HG02678 (cell line): ENCODE measurements around the gene TASP1.
"Not testable (repeated sequence)": the region's sequence is repeated elsewhere in the genome, so short reads cannot be mapped to it uniquely, and the experiment has no call there.

Source experiments
- ATAC-seq: cut with Tn5 transposase; IDR thresholded peaks from one replicate; pipeline ENCODE4 v1.9.1; 2021; ENCODE audit warnings: mild to moderate bottlenecking, moderate library complexity; ENCODE audit not compliant: unreplicated experiment

The TASP1 gene

DNA sequence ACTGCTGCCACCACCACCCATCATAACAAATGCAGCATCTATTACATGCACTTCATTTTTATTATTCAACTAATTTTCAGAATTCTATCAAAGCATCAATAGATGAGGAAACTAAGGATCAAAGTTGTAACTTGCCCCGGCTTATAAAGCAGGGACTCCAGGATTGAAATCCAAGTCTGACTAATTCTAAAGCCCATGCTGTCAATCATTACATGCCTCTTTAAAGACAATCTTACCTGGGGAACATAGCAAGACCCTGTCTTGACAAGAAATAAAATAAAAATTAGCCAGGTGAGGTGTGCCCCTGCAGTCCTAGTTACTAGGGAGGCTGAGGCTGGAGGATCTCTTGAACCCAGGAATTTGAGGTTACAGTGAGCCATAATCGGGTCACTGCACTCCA lies 235.3 kb downstream of the TASP1 start:
- ATAC-seq, result no peak

DNA sequence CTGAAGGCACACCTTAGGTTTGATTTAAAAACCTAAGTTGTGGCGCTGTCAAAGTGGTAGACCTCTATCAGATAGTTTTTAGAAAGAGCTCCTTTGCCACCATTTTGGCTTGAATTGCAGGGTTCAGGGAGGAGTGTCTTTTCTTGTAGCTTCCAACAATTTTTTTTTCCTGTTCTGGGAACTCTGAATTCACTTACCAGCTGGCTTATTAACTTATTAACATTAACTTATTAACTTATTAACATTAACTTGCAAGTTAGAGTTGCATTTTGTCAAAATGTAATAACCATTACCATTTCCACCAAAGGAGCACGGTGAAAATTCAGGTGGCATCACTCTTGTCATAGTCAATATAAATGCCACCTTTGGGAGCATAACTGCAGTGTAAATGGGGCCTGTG lies 235.7 kb downstream of the TASP1 start:
- ATAC-seq, result no peak

DNA sequence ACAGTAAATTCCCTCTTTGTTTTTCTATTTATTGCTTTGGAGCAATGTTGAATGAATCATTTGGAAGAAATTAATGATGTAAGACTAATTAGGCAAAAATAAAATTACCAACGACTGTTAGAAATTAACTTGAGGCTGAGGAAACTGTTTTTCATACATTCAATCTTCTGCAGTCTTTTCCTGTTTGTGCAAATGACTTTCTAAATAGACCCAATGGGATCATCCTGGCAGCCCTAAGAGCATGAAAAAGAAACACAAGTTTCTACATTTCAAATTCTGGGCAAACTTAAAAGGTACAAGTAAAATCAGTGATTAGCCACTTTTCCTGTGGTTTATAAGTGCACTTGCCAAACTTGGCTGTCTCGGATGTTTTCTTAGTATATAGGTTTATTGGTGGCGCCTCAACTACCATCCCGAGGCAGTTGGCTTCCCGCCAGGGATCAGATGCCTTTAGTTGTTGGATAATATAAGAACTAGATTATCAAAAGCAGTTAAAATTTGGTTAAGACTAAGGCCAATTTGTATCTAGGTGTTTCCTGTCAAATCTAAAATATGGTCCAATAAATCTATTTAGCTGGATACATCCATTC lies 236.5 kb downstream of the TASP1 start:
- no peak for ATAC-seq

DNA sequence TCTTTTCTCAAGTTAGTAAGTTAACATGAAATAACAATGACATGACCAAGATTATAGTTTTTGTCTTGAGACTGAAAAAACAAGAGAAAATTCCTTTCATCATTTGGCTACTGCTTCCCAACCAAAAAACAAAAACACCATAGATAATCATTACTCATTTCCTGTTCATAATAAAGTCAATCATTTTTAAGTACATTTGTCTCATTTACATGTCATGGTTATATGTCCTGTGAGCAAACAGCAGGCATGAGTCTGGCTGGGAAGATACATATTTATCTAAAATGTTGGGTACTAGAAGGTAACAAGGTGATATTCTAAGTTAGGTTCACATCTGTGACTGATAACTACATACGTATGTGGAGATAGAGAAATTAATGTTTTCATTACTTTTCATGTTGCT lies 237.1 kb downstream of the TASP1 start:
- no peak for ATAC-seq

DNA sequence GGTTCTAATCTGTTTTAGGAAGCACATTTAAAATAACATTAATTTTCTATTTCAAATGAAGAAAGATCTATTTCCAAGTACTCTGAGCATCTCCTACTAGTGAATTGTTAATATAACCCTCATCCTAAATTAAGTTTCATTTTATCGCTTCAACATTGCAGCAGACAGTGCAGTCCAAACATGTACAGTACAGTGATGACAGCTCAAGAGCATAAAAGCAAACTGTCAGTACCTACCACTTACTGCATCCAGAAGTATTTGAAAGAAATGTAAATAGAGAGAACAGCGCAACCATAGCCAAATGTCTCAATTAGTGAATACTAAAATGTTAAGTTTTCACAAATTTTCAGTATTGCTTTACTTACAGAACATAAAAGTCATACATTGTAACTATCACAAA lies 238.3 kb downstream of the TASP1 start:
- ATAC-seq, result no peak

DNA sequence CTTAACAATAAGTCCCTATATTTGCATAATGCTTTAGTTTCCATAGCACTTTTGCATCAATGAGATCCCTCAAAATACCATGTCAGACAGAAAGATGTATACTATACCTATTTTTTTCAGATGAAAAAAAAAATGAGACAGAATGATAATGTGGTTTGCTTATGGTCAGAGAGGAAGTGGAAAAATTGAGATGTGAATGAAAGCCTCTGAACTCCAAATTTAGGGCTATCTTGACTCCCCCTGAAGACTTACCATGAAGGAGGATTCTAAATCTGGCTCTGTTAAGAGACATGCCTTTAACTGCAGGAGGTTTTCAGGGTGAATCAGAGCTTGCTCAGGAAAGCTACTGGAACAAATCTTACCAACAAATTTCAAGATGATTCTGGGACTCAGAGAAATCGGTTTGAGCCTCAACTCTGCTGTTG lies 241.4 kb downstream of the TASP1 start:
- ATAC-seq, result no peak

DNA sequence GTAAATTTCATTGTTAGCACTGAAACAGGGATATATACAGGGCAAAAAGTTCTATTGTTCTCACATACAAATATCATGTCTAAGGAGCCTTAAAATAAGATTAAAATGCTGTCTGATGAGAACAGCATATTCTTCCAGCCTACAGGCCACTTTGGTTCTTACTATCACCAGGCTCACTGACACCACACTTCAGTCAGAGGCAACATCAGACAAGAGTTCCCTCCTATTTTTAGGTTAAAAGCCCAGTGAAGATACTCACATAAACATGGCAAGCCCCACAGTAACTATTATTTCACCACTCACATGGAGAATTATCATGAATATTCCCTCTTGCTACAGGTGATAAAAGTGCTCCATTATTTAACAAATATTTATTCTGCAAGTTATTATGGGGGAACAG lies 241.9 kb downstream of the TASP1 start:
- no peak for ATAC-seq

DNA sequence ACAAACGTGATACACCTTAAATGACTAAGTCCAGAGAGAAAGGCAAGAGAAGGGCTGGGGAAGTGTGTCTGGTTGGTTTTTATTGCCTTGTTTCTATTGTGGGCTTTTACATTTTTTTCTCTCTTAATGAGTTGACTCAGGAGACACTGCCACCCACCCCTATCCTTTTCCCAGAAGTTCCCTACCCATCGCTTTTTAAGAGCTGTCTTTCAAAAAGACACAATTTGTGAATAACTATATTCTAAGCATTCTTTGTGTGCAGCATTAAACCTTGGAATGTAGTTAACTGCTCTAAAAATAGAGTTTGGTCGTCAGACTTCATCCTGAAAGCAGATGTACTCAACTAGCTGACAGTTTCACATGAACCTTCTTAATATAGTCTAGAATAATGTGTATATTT lies 242.7 kb downstream of the TASP1 start:
- no peak for ATAC-seq

DNA sequence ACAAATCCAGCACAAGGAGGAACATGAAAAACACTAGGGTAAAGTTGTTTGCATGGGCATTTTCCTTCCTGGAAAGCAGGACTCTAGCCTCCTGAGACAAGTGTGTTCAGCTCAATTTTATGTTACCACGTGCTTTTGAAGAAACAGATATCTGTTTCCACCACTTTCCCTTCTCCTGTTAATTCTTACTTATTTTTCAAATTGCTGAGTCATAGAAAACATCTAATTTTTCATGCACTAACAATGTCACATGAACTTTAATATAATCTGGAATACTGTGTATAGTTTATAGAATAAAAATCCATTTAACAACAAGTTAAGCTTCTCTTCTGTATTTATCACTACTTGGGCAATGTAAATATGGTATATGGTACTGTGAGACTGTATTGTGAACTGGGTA lies 243.5 kb downstream of the TASP1 start:
- no peak for ATAC-seq

DNA sequence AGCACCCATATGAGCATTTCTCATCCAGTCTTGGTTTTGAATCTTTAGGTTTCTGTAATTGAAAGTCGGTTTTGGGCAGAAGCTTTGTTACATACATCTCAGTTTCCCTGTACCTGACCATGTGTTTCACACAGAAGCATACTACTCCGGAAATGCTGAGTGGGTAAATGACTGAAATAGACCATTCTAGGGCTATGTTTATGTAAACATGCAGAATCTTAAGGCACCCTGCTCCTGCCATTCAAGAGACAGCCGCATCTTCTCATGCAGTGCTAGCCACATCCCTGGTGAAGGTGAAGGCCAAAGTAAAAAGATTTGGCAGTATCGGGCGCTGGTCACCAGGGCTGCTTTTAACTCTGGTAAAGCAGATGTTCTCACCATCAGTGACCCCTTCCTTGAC lies 246.3 kb downstream of the TASP1 start:
- ATAC-seq, result no peak

DNA sequence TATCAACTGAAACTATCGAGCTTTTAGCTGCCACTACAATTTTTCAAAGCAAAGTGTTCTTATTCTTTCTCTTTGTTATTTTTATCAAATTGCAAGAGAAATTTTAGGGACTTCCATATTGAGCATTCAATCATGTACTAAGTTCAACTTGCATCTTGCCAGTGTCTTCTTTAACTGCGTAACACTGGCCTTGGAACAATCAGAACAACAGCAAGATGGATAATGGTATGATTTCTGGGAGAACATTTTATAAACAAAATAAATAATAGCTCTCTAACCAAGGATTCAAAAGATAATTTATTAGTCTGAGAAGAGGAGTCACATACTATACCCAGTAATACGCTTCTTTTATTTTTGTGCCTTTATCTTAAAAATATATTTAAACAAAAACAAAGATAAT lies 249.6 kb downstream of the TASP1 start:
- no peak for ATAC-seq

DNA sequence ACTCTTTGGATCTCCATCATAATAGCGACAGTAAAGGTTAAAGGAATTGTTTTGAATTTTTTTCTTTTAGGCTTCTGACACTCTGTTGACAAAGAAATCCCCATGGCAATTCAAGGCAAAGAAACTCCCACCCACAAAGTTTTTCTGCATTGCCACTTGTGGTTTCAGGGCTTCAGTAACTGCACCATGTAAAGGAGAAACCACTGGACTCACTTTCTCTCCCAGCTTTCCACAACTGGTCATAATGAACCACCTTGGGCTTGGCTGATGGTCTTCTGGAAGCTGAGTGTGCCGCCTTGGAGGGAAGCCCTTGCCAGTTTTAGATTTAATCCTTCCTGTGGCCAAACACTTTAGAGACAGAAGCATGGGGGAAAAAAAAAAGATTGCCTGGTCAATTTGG lies 254.6 kb downstream of the TASP1 start:
- no peak for ATAC-seq

DNA sequence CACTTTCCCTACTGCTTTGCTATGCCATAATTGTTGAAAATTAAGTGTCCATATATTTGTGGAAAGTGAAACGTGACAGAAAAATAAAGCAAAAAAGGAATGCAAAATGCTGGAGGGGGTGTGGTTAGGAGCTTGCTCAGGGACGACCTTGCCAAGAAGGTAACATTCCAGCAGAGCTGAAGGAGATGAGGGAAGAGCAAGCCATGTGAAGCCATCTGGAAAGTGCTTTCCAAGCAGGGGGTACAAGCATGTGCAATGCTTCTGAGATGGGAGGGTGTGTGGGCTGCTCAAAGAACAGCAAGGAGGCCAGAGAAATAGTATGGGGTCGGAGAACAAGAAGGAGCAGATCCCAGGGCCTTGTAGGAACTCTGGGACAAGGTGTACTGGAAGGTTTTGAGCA lies 255.9 kb downstream of the TASP1 start:
- no peak for ATAC-seq

DNA sequence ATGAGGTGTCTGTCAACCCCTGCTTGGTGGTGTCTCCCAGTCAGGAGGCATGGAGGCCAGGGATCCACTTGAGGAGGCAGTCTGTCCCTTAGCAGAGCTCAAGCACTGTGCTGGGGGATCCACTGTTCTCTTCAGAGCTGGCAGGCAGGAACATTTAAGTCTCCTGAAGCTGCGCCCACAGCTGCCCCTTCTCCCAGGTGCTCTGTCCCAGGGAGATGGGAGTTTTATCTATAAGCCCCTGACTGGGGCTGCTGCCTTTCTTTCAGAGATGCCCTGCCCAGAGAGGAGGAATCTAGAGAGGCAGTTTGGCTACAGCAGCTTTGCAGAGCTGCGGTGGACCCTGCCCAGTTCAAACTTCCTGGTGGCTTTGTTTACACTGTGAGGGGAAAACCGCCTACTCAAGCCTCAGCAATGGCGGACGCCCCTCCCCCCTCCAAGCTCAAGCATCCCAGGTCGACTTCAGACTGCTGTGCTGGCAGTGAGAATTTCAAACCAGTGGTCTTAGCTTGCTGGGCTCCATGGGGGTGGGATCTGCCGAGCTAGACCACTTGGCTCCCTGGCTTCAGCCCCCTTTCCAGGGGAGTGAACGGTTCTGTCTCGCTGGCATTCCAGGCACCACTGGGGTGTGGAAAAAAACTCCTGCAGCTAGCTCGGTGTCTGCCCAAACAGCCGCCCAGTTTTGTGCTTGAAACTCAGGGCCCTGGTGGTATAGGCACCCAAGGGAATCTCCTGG lies 258.1 kb downstream of the TASP1 start:
- not testable (repeated sequence) for ATAC-seq

DNA sequence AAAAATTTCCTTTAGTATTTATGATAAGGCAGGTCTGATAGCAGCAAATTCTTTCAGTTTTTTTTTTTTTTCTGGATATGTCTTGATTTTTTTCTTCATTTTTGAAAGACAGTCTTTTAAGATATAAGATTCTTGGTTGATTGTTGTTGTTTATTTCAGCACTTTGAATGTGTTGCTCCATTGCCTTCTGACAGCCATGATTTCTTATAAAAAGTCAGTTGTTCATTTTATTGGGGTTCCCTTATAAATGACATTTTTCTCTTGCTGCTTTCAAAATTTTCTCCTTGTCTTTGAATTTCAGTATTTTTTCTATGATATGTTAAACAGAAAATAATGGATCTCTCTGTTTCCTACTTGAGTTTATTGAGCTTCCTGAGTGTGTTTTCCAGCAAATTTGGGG lies 265.3 kb downstream of the TASP1 start:
- ATAC-seq, result no peak

DNA sequence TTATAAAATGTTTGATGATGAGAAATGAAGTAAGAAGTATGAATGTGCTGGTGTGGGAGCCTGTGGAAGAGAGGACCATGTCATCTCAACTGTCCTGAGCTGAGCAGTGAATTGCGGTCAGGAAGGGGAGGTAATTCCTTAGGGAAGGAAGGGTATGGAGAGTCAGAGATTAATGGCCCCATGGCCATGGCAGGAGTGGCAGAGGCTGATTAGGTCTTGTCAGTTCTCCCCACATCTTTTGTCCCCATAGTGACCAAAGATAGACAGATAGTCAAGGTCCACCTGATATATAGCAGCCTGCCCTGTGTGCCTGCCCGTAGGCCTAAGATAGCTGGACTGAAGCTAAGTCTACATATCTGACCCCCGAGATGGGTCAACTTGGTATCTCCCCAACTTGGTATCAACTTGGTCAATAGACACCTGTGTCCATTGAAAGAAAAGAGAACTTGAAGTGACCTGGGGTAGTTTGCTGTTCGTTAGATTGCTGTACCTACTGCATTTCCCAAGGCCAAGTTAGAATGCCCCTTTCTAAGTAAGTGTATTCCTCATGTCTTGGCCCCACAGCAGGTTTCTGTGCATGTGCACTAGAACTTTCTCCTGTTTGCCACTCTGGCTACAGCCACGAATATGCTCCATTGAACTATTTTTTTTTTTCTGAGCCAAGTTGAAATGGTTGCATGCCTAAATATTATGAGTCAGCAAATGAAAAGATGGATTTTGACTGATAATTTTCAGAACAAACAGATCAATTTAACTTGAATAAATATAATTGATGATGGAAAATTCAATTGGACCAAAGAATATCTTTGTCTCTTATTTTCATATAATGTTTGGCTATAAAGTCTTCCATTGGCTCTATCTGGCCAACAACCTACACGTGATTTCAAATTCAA lies 274.2 kb downstream of the TASP1 start:
- no peak for ATAC-seq

DNA sequence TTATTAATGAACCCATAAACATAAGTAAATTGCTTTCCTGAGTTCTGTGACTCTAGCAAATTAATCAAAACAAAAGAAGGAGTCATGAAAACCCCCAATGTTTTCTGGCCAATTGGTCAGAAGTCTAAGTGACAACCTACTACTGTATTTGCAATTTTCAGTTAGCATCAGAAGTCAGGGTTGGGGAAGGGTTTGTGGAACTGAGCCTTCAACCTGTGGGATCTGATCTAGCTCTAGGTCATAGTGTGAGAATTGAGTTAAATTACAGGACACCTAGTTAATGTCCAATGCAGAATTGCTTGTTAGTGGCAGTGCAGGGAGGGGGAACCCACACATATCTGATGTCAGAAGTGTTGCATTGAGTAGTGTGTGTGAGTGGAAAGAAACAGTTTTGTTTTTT lies 275.3 kb downstream of the TASP1 start:
- no peak for ATAC-seq

DNA sequence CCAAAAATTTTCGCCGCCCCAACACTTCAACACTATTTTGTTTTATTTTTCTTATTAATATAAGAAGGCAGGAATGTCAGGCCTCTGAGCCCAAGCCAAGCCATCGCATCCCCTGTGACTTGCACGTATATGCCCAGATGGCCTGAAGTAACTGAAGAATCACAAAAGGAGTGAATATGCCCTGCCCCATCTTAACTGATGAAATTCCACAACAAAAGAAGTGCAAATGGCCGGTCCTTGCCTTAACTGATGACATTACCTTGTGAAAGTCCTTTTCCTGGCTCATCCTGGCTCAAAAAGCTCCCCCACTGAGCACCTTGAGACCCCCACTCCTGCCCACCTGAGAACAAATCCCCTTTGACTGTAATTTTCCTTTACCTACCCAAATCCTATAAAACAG lies 276.6 kb downstream of the TASP1 start:
- ATAC-seq, result not testable (repeated sequence)

DNA sequence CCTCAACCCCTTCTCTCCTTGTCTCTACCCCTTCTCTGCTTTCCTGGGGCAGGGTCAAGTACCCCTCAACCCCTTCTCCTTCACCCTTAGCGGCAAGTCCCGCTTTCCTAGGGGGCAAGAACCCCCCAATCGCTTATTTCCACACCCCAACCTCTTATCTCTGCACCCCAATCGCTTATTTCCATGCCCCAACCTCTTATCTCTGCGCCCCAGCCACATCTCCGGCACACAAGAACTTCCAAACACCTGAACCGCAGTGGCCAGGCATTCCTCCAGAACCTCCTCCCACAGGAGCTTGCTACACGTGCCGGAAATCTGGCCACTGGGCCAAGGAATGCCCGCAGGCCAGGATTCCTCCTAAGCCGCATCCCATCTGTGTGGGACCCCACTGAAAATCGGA lies 279.8 kb downstream of the TASP1 start:
- ATAC-seq, result not testable (repeated sequence)

DNA sequence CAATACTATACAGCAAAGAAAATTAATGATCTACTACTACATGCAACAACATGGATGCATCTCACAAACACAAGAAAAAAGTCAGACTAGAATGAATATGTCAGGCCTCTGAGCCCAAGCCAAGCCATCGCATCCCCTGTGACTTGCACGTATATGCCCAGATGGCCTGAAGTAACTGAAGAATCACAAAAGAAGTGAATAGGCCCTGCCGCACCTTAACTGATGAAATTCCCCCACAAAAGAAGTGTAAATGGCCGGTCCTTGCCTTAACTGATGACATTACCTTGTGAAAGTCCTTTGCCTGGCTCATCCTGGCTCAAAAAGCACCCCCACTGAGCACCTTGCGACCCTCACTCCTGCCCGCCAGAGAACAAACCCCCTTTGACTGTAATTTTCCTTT lies 280.9 kb downstream of the TASP1 start:
- not testable (repeated sequence) for ATAC-seq

DNA sequence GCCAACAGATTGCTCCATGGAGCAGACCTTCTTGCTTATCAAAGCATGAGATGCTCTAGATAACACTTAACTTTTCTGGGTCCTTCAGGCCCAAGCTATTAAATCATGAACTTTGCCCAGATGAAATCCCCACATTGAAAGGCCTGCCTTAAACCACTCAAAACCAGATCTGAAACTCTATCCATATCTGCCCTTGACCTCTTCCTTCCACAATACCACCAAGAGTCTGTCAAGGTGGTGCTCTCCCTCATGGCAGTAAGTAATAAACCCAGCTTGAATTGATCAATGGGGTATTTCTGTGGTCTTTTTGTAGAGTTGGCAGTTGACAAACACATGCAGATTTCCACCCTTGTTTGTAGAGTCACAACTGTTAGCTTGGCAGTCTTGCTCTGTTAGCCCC lies 282.1 kb downstream of the TASP1 start:
- no peak for ATAC-seq

DNA sequence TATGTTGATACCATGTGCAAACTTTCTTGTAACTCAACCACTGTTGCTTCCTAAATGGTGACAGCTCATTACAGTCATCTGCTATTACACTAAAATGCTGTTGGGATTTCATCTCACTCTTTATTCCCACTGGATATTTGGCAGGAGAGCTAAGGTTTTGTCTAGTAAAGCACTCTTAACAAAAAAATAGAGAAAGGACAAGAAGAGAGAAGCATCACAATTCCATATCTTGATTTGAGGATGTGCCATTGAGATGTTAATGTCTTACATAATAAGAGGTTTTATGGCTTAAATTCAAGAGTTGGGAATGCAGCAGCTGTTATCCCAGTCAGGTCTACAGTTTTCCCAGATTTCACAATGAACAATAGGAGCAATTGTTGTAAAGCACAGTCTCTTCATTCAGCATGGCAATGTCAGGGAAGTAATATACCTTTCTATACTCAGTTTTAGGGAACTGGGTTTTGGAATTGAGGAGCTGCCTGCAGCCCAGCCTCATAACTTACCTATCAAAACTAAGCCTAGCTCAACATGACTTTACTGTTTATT lies 282.7 kb downstream of the TASP1 start:
- ATAC-seq, result no peak
